Embryonic facial prominence (tissue), 1 donor: ENCODE results near the gene ZNF488.
"Not testable (repeated sequence)": the region's sequence is repeated elsewhere in the genome, so short reads cannot be mapped to it uniquely, and the experiment has no call there.

Source experiments
- DNase-seq: peaks from one replicate; pipeline ENCODE4 v3.0.0-alpha.2; 2016; ENCODE audit errors: extremely low spot score

Gene ZNF488

GRCh38 chr10:47384148-47384921, at the start of gene ZNF488:
TSS of gene ZNF488 (minus strand) at chr10:47384293. CDS start at chr10:47368829, 15,464 bp downstream.
- DNase-seq, result peak; percentile 16

- DNase-seq, result no peak
Observed at GRCh38 chr10:47425813-47426419, 41.8 kb upstream of the ZNF488 start.

- DNase-seq, result no peak
Observed at GRCh38 chr10:47424231-47424630, 40.1 kb upstream of the ZNF488 start.

GRCh38 chr10:47423476-47423875, 39.4 kb upstream of the ZNF488 start:
- no peak for DNase-seq

GRCh38 chr10:47421057-47421952, 37.2 kb upstream of the ZNF488 start:
- DNase-seq, result no peak

- no peak for DNase-seq
Observed at GRCh38 chr10:47420305-47421056, 36.4 kb upstream of the ZNF488 start.

GRCh38 chr10:47419421-47419820, 35.3 kb upstream of the ZNF488 start:
- no peak for DNase-seq

- no peak for DNase-seq
Observed at GRCh38 chr10:47418966-47419365, 34.9 kb upstream of the ZNF488 start.

GRCh38 chr10:47418321-47418720, 34.2 kb upstream of the ZNF488 start:
- DNase-seq, result no peak

GRCh38 chr10:47416305-47417218, 32.5 kb upstream of the ZNF488 start:
- not testable (repeated sequence) for DNase-seq

GRCh38 chr10:47415520-47416304, 31.6 kb upstream of the ZNF488 start:
- no peak for DNase-seq

- DNase-seq, result no peak
Observed at GRCh38 chr10:47414752-47415519, 30.8 kb upstream of the ZNF488 start.

GRCh38 chr10:47414227-47414592, 30.1 kb upstream of the ZNF488 start:
- no peak for DNase-seq

GRCh38 chr10:47413531-47414226, 29.6 kb upstream of the ZNF488 start:
- DNase-seq, result no peak

GRCh38 chr10:47412869-47413268, 28.8 kb upstream of the ZNF488 start:
- no peak for DNase-seq

GRCh38 chr10:47412177-47412730, 28.2 kb upstream of the ZNF488 start:
- DNase-seq, result no peak

GRCh38 chr10:47410862-47411261, 26.8 kb upstream of the ZNF488 start:
- DNase-seq, result no peak

- DNase-seq, result no peak
Observed at GRCh38 chr10:47410271-47410670, 26.2 kb upstream of the ZNF488 start.
